H1 (cell line): ENCODE results near the gene ADAMTS17. TPM values are rescaled to one million over a fixed set of nuclear protein-coding genes. Genes with fewer than 3 reads are reported as not detected.

Source experiments
- CTCF ChIA-PET: fragments of 300-600 bp; sonication (Branson Sonifier 250); formaldehyde crosslinking; loops from one replicate; lab custom pipeline; 2021; ENCODE audit not compliant: partially characterized antibody; lab: Charles Lee
- POLR2A ChIA-PET: fragments of 300-600 bp; sonication (Branson Sonifier 250); formaldehyde crosslinking; loops from one replicate; lab custom pipeline; 2021; ENCODE audit warnings: inconsistent platforms; ENCODE audit not compliant: partially characterized antibody; lab: Charles Lee
- DNase-seq, 2 experiments: peaks; one replicate each; pipeline versions ENCODE4 v3.0.0 to v3.0.0-alpha.2; 2010 to 2022; ENCODE audit warnings: low spot score in 2 of 2, low read depth in 1 of 2, mixed read lengths in 1 of 2
- FAIRE-seq: peaks from 2 replicates; lab custom pipeline; 2011; peaks lifted over from hg19 to GRCh38; lab: Jason Lieb, UNC
- H2AFZ ChIP-seq: 2 replicates; pipeline ENCODE4 v1.8.1; 2012; ENCODE audit warnings: low read length, inconsistent platforms
- H2AK5ac ChIP-seq: 2 replicates; pipeline ENCODE4 v1.6.1; 2013; ENCODE audit warnings: low read depth, low read length
- H2BK120ac ChIP-seq: replicated peaks from 2 replicates; pipeline ENCODE3; 2013; ENCODE audit warnings: low read depth, low read length, inconsistent platforms
- H2BK12ac ChIP-seq: 2 replicates; pipeline ENCODE4 v1.6.1; 2013; ENCODE audit warnings: low read depth, low read length
- H2BK15ac ChIP-seq: 2 replicates; pipeline ENCODE4 v1.6.1; 2013; ENCODE audit warnings: low read length
- H2BK20ac ChIP-seq: 2 replicates; pipeline ENCODE4 v1.6.1; 2013; ENCODE audit warnings: low read length
- H2BK5ac ChIP-seq: 2 replicates; pipeline ENCODE4 v1.6.1; 2013; ENCODE audit warnings: low read depth, low read length
- H3K14ac ChIP-seq: 2 replicates; pipeline ENCODE4 v1.6.1; 2013; ENCODE audit warnings: inconsistent platforms; ENCODE audit not compliant: insufficient read length
- H3K18ac ChIP-seq: 2 replicates; pipeline ENCODE4 v1.6.1; 2013; ENCODE audit warnings: low read length; ENCODE audit errors: extremely low read depth
- H3K23ac ChIP-seq: 2 replicates; pipeline ENCODE4 v1.6.1; 2013; ENCODE audit warnings: inconsistent platforms; ENCODE audit not compliant: insufficient read length
- H3K23me2 ChIP-seq: 2 replicates; pipeline ENCODE4 v1.6.1; 2013; ENCODE audit warnings: low read depth, low read length
- H3K27ac ChIP-seq: 2 replicates; pipeline ENCODE4 v1.6.1; 2011; ENCODE audit warnings: low read depth, low read length, inconsistent platforms
- H3K27me3 ChIP-seq, 4 experiments: replicated peaks in 1 of 4; 1 replicate in 1 of 4; 2 replicates in 3 of 4; pipeline versions ENCODE4 v1.6.1 to v1.8.1; 2011 to 2013; ENCODE audit warnings: low read length in 3 of 4, mild to moderate bottlenecking in 3 of 4, inconsistent platforms in 2 of 4, mixed read lengths in 2 of 4, moderate library complexity in 1 of 4; ENCODE audit not compliant: control insufficient read depth in 3 of 4, insufficient read depth in 3 of 4; ENCODE audit errors: extremely low read depth in 1 of 4
- H3K36me3 ChIP-seq, 4 experiments: 2 replicates each; pipeline versions ENCODE4 v1.6.1 to v1.8.1; 2011 to 2013; ENCODE audit warnings: mild to moderate bottlenecking in 4 of 4, low read length in 3 of 4, moderate library complexity in 2 of 4, control low read depth in 1 of 4, inconsistent platforms in 1 of 4; ENCODE audit not compliant: insufficient read depth in 4 of 4, control insufficient read depth in 2 of 4
- H3K4ac ChIP-seq: replicated peaks from 2 replicates; pipeline ENCODE3; 2013; ENCODE audit warnings: low read length, low read depth, mixed read lengths, inconsistent platforms; ENCODE audit not compliant: insufficient read length
- H3K4me1 ChIP-seq, 4 experiments: replicated peaks in 1 of 4; 1 replicate in 1 of 4; 2 replicates in 3 of 4; pipeline versions ENCODE4 v1.6.1 to v1.8.1; 2011 to 2013; ENCODE audit warnings: low read length in 3 of 4, inconsistent platforms in 2 of 4, mixed read lengths in 1 of 4; ENCODE audit not compliant: insufficient read depth in 4 of 4, control insufficient read depth in 3 of 4
- H3K4me2 ChIP-seq, 2 experiments: 2 replicates each; pipeline versions ENCODE4 v1.6.1 to v1.8.1; 2011 to 2013; ENCODE audit warnings: low read depth in 2 of 2, low read length in 2 of 2, control low read depth in 1 of 2, inconsistent platforms in 1 of 2, mild to moderate bottlenecking in 1 of 2; ENCODE audit not compliant: insufficient read depth in 1 of 2
- H3K4me3 ChIP-seq, 4 experiments: fragments of 200-600, 300-600 bp in 1 of 4; sonication (generic), shearing (Covaris generic), sonication (Bioruptor Twin) in 1 of 4; 2 replicates each; pipeline versions ENCODE4 v1.5.1 to v1.8.1; 2011 to 2016; ENCODE audit warnings: low read length in 4 of 4, low read depth in 3 of 4, control low read depth in 2 of 4, inconsistent platforms in 2 of 4, mild to moderate bottlenecking in 2 of 4, mixed read lengths in 1 of 4, moderate library complexity in 1 of 4; ENCODE audit not compliant: insufficient read depth in 2 of 4; ENCODE audit errors: extremely low read depth in 1 of 4
- H3K56ac ChIP-seq: replicated peaks from 2 replicates; pipeline ENCODE3; 2013; ENCODE audit warnings: low read depth, mild to moderate bottlenecking, mixed read lengths, low read length, inconsistent platforms; ENCODE audit not compliant: insufficient read length
- H3K79me1 ChIP-seq: 2 replicates; pipeline ENCODE4 v1.6.1; 2013; ENCODE audit warnings: low read depth, low read length, control low read depth
- H3K79me2 ChIP-seq, 2 experiments: 2 replicates each; pipeline versions ENCODE4 v1.6.1 to v1.8.1; 2012 to 2013; ENCODE audit warnings: low read length in 2 of 2, mild to moderate bottlenecking in 2 of 2, inconsistent platforms in 1 of 2; ENCODE audit not compliant: insufficient read depth in 2 of 2, control insufficient read depth in 1 of 2
- H3K9ac ChIP-seq, 4 experiments: replicated peaks in 1 of 4; 1 replicate in 1 of 4; 2 replicates in 3 of 4; pipeline versions ENCODE4 v1.6.1 to v1.8.1; 2011 to 2013; ENCODE audit warnings: low read depth in 3 of 4, low read length in 3 of 4, control low read depth in 2 of 4, mild to moderate bottlenecking in 2 of 4, moderate library complexity in 2 of 4, inconsistent platforms in 1 of 4; ENCODE audit errors: extremely low read depth in 1 of 4
- H3K9me3 ChIP-seq, 2 experiments: 2 replicates each; pipeline versions ENCODE4 v1.6.1 to v1.8.1; 2012 to 2013; ENCODE audit warnings: mild to moderate bottlenecking in 2 of 2, moderate library complexity in 2 of 2, control low read depth in 1 of 2, inconsistent platforms in 1 of 2, low read depth in 1 of 2, low read length in 1 of 2, mixed read lengths in 1 of 2; ENCODE audit not compliant: insufficient read depth in 2 of 2
- H4K20me1 ChIP-seq, 2 experiments: replicated peaks in 1 of 2; 2 replicates each; pipeline versions ENCODE3 to v1.8.1; 2011 to 2013; ENCODE audit warnings: inconsistent platforms in 2 of 2, low read length in 2 of 2, mild to moderate bottlenecking in 1 of 2; ENCODE audit not compliant: insufficient read depth in 2 of 2, control insufficient read depth in 1 of 2
- H4K5ac ChIP-seq: 2 replicates; pipeline ENCODE4 v1.6.1; 2013; ENCODE audit warnings: low read length, low read depth, mixed read lengths, inconsistent platforms; ENCODE audit not compliant: insufficient read length
- H4K8ac ChIP-seq: 2 replicates; pipeline ENCODE4 v1.8.0; 2013; ENCODE audit warnings: mild to moderate bottlenecking, moderate library complexity, low read length, inconsistent platforms; ENCODE audit not compliant: insufficient read depth; ENCODE audit errors: extremely low read depth
- H4K91ac ChIP-seq: replicated peaks from 2 replicates; pipeline ENCODE3; 2013; ENCODE audit warnings: low read length, mixed read lengths, inconsistent platforms; ENCODE audit not compliant: insufficient read length
- BACH1 ChIP-seq: IDR thresholded peaks from 2 replicates; pipeline ENCODE4 v1.6.1; 2012; ENCODE audit warnings: low read length, improper control_type of control experiment
- CEBPB ChIP-seq: IDR thresholded peaks from 2 replicates; pipeline ENCODE4 v1.6.1; 2012; ENCODE audit warnings: low read depth, low read length
- HDAC2 ChIP-seq, 2 experiments: fragments of 300-600 bp in 1 of 2; sonication (generic) in 1 of 2; IDR thresholded peaks; 2 replicates each; pipeline ENCODE4 v1.6.1; 2011 to 2012; ENCODE audit warnings: low read depth in 2 of 2, low read length in 2 of 2, mild to moderate bottlenecking in 2 of 2, moderate library complexity in 2 of 2, borderline replicate concordance in 1 of 2, inconsistent platforms in 1 of 2
- HDAC6 ChIP-seq: IDR thresholded peaks from one replicate; pipeline ENCODE4 v1.7.1; 2012; ENCODE audit warnings: low read depth, mild to moderate bottlenecking, inconsistent platforms, low read length, moderate library complexity
- KDM4A ChIP-seq: IDR thresholded peaks from one replicate; pipeline ENCODE4 v1.7.1; 2012; ENCODE audit warnings: low read depth, mild to moderate bottlenecking, moderate library complexity, low read length, inconsistent platforms; ENCODE audit not compliant: severe bottlenecking
- RBBP5 ChIP-seq: IDR thresholded peaks from 2 replicates; pipeline ENCODE4 v1.7.1; 2012; ENCODE audit warnings: low read depth, mild to moderate bottlenecking, inconsistent platforms, low read length, moderate library complexity, borderline replicate concordance
- RFX5 ChIP-seq: IDR thresholded peaks from 2 replicates; pipeline ENCODE4 v1.6.1; 2011; ENCODE audit warnings: low read depth, low read length, improper control_type of control experiment, borderline replicate concordance
- RNF2 ChIP-seq: fragments of 200-900, 300-1000 bp; sonication (generic); IDR thresholded peaks from 2 replicates; pipeline ENCODE4 v1.7.1; 2016; ENCODE audit warnings: borderline replicate concordance, low read depth, mild to moderate bottlenecking, antibody characterized with exemption, low read length; ENCODE audit not compliant: poor library complexity, severe bottlenecking; ENCODE audit errors: missing control alignments
- SIN3A ChIP-seq, 2 experiments: IDR thresholded peaks in 1 of 2; conservative IDR thresholded peaks in 1 of 2; 2 replicates each; pipeline ENCODE4 v1.6.1; 2011 to 2012; ENCODE audit warnings: low read length in 2 of 2, improper control_type of control experiment in 1 of 2, low read depth in 1 of 2, mild to moderate bottlenecking in 1 of 2
- TAF7 ChIP-seq: optimal IDR thresholded peaks from 2 replicates; pipeline ENCODE3; 2011; ENCODE audit warnings: low read depth, mild to moderate bottlenecking, inconsistent platforms, low read length, moderate library complexity, borderline replicate concordance
- YY1 ChIP-seq: IDR thresholded peaks from 2 replicates; pipeline ENCODE4 v1.6.1; 2011; ENCODE audit warnings: low read depth, mild to moderate bottlenecking, low read length
- ZNF274 ChIP-seq: IDR thresholded peaks from 2 replicates; pipeline ENCODE4 v1.7.0; 2012; ENCODE audit warnings: low read length, borderline replicate concordance; ENCODE audit errors: extremely low read depth
- WGBS, 2 experiments: shearing (Covaris generic) in 1 of 2; methylation state at CpG; one replicate each; pipeline versions ENCODE4 v1.1.6 to v1.1.7; 2013 to 2015; ENCODE audit warnings: low lambda C conversion rate in 2 of 2, mixed read lengths in 2 of 2, inconsistent platforms in 1 of 2, low coverage in 1 of 2, missing lambda C conversion rate in 1 of 2; ENCODE audit not compliant: insufficient replicate concordance in 2 of 2, insufficient coverage in 1 of 2, insufficient read length in 1 of 2; ENCODE audit errors: extremely low coverage in 1 of 2, missing lambda C conversion rate in 1 of 2; 5-methylcytosine and 5-hydroxymethylcytosine counted together
- polyA plus RNA-seq, 7 experiments: library from polyadenylated mRNA; depleted of rRNA in 3 of 7; stranded (reverse) in 5 of 7; unstranded in 2 of 7; fragments of >200 nt in 5 of 7; fragments of 200-250 nt in 2 of 7; gene quantifications; 1 replicate in 5 of 7; 2 replicates in 1 of 7; 4 replicates in 1 of 7; pipeline versions ENCODE4 v1.2.1 to v1.2.3, GENCODE V29; 2011 to 2013; ENCODE audit warnings: missing spikeins in 2 of 7, mixed read lengths in 2 of 7
- total RNA-seq: library from RNA; stranded (reverse); fragmentation: NEBNext Ultra II Directional; extraction: Animal tissue kit (Norgen Biotek cat#: 25700); gene quantifications from 2 replicates; pipeline ENCODE4 v1.2.1, GENCODE V29; 2021

The ADAMTS17 gene
- total and polyA plus RNA-seq, 2 of the 8 experiments (the other 6 are each of a cell fraction or from before 2014, with no cell fraction given), result 0.51 to 1.7 TPM

DNA sequence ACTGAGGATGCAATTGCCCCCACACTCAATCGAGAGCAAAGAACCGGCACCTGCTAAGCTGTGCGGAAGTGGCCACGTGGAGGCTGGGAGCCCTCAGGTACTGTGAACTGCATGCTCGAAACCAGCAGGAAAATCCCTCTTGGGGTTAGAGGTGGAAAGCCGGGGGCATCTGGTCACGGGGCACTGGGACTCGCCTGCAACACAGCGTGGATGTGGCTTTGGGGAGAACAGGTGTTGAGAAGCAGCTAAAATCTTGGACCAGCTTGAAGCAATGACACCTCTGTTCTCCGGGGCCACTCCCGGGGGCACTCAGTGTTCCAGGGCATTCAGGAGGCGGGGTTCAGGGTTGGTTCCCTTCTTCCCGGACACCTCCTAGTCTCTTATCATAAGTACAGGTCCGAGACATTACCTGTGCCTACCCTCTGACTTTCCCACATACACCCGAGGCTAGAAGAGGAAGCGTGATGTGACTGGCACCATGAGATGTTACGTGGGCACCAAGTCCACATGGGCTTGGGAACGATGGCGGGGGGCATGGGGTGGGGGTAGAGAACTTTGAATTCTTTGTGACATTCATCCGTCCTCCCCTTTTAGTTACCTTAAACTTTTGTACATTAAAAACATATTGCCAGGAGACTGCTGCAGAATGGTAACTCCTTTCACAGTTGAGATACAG, 172.0 kb downstream of the ADAMTS17 start:
- Histone ChIP-seq H3K23ac (no peak overlapping the region), H2BK20ac (no peak overlapping the region), H3K4me2 (no peak overlapping the region), H3K27ac (no peak overlapping the region), H3K36me3 (no peaks in the 10 kb centered on the region), H3K79me1 (no peaks in the 10 kb centered on the region), H3K4me1 (no peaks in the 10 kb centered on the region), H2AFZ (no peak overlapping the region), H4K20me1 (no peaks in the 10 kb centered on the region), H3K4me3 (no peak overlapping the region), H2BK120ac (no peak overlapping the region), H4K8ac (no peak overlapping the region; the same call in 1 of the 2 replicates), H2AK5ac (no peak overlapping the region), H3K4ac (no peak overlapping the region), H3K9ac (no peak overlapping the region), H3K9me3 (no peaks in the 10 kb centered on the region), H2BK5ac (no peak overlapping the region), H3K23me2 (no peaks in the 10 kb centered on the region), H3K18ac (no peak overlapping the region), H4K5ac (no peak overlapping the region), H3K56ac (no peak overlapping the region), H3K14ac (no peak overlapping the region), H3K79me2 (no peaks in the 10 kb centered on the region), H2BK15ac (no peak overlapping the region), H3K27me3 (no peaks in the 10 kb centered on the region), H4K91ac (no peak overlapping the region), H2BK12ac (no peak overlapping the region)
- ChIA-PET CTCF (interaction anchor here (0.7 to 1.5 kb wide), 2 partner anchors 11 to 16 kb away, joined by 3 to 7 read pairs; no protein-coding TSS in a partner anchor), POLR2A (no interaction called here)
- FAIRE-seq, result no peak
- DNase-seq, result no peak
- WGBS, 2 experiments, result 93% methylated on average over 20 of the region's 20 CpGs; no CpG with 5 or more reads in 1 of the 2 experiments
- TF ChIP-seq YY1 (no peak), RNF2 (no peak), CEBPB (no peak), KDM4A (no peak), RBBP5 (no peak), TAF7 (no peak), BACH1 (no peak), ZNF274 (no peak), HDAC6 (no peak), RFX5 (no peak), HDAC2 (IDR thresholded peaks at IDR 0.05; ENCODE audit: borderline replicate concordance in 1 of 2, low read depth in 2 of 2, low read length in 2 of 2) (no peak), SIN3A (conservative IDR thresholded peaks at IDR 0.05 in 1 of 2, IDR thresholded peaks at IDR 0.05 in 1 of 2; ENCODE audit: low read depth in 1 of 2, low read length in 2 of 2) (no peak)
